ENCODE results near the gene LSAMP.

LSAMP gene

GRCh38 chr3:116020495-116020894 lies 424.8 kb downstream of the LSAMP start:
- H3K36me3 ChIP-seq (ENCODE audit: insufficient read depth, low read length), result no peaks in the 10 kb centered on the region
- no peaks in the 10 kb centered on the region for H3K27me3 ChIP-seq (ENCODE audit: control insufficient read depth, insufficient read depth, low read length)
- no peaks in the 10 kb centered on the region for H3K9me3 ChIP-seq (replicated peaks; ENCODE audit: low read length)
- H3K4me3 ChIP-seq (ENCODE audit: low read length), result no peak overlapping the region
- H3K4me1 ChIP-seq (ENCODE audit: control insufficient read depth, insufficient read depth, low read length), result no peaks in the 10 kb centered on the region
- no peak overlapping the region for H3K9ac ChIP-seq (ENCODE audit: low read depth, low read length)
- H3K4me2 ChIP-seq (ENCODE audit: low read length), result no peak overlapping the region

- H3K27me3 ChIP-seq (ENCODE audit: control insufficient read depth, insufficient read depth, low read length), result no peaks in the 10 kb centered on the region
- no peak overlapping the region for H3K4me2 ChIP-seq (ENCODE audit: low read length)
- no peaks in the 10 kb centered on the region for H3K36me3 ChIP-seq (ENCODE audit: insufficient read depth, low read length)
- H3K4me1 ChIP-seq (ENCODE audit: control insufficient read depth, insufficient read depth, low read length), result no peaks in the 10 kb centered on the region
- no peaks in the 10 kb centered on the region for H3K9me3 ChIP-seq (replicated peaks; ENCODE audit: low read length)
- no peak overlapping the region for H3K9ac ChIP-seq (ENCODE audit: low read depth, low read length)
- no peak overlapping the region for H3K4me3 ChIP-seq (ENCODE audit: low read length)
These were observed 426.0 kb downstream of the LSAMP start for GRCh38 chr3:116019254-116019763.

- H3K4me3 ChIP-seq (ENCODE audit: low read length), result no peak overlapping the region
- no peak overlapping the region for H3K4me2 ChIP-seq (ENCODE audit: low read length)
- no peaks in the 10 kb centered on the region for H3K27me3 ChIP-seq (ENCODE audit: control insufficient read depth, insufficient read depth, low read length)
These were observed 426.6 kb downstream of the LSAMP start for GRCh38 chr3:116018646-116019045.

GRCh38 chr3:116015931-116016330 lies 429.4 kb downstream of the LSAMP start:
- Histone ChIP-seq H3K4me3 (ENCODE audit: low read length) (no peak overlapping the region), H3K4me2 (ENCODE audit: low read length) (no peak overlapping the region), H3K4me1 (ENCODE audit: control insufficient read depth, insufficient read depth, low read length) (no peaks in the 10 kb centered on the region), H3K9me3 (replicated peaks; ENCODE audit: low read length) (no peaks in the 10 kb centered on the region), H3K36me3 (ENCODE audit: insufficient read depth, low read length) (no peaks in the 10 kb centered on the region), H3K27me3 (ENCODE audit: control insufficient read depth, insufficient read depth, low read length) (no peaks in the 10 kb centered on the region), H3K9ac (ENCODE audit: low read depth, low read length) (no peak overlapping the region)

More at GRCh38 chr3:116018646-116019045, 426.6 kb downstream of the LSAMP start:
- H3K4me1 ChIP-seq (ENCODE audit: control insufficient read depth, insufficient read depth, low read length), result no peaks in the 10 kb centered on the region
- H3K36me3 ChIP-seq (ENCODE audit: insufficient read depth, low read length), result no peaks in the 10 kb centered on the region
- no peaks in the 10 kb centered on the region for H3K9me3 ChIP-seq (replicated peaks; ENCODE audit: low read length)
- H3K9ac ChIP-seq (ENCODE audit: low read depth, low read length), result no peak overlapping the region

- Histone ChIP-seq H3K9me3 (replicated peaks; ENCODE audit: low read length) (no peaks in the 10 kb centered on the region), H3K36me3 (ENCODE audit: insufficient read depth, low read length) (no peaks in the 10 kb centered on the region), H3K4me3 (ENCODE audit: low read length) (no peak overlapping the region), H3K4me2 (ENCODE audit: low read length) (no peak overlapping the region), H3K9ac (ENCODE audit: low read depth, low read length) (no peak overlapping the region), H3K27me3 (ENCODE audit: control insufficient read depth, insufficient read depth, low read length) (no peaks in the 10 kb centered on the region), H3K4me1 (ENCODE audit: control insufficient read depth, insufficient read depth, low read length) (peaks cover 21% of the 10 kb centered on the region)
These were observed 438.3 kb downstream of the LSAMP start for GRCh38 chr3:116007000-116007399.

GRCh38 chr3:116005404-116005803 lies 439.9 kb downstream of the LSAMP start:
- Histone ChIP-seq H3K9ac (ENCODE audit: low read depth, low read length) (peak overlapping the region; percentile 47), H3K4me2 (ENCODE audit: low read length) (peak overlapping the region; percentile 37), H3K4me3 (ENCODE audit: low read length) (no peak overlapping the region), H3K9me3 (replicated peaks; ENCODE audit: low read length) (no peaks in the 10 kb centered on the region), H3K4me1 (ENCODE audit: control insufficient read depth, insufficient read depth, low read length) (peaks cover 34% of the 10 kb centered on the region), H3K36me3 (ENCODE audit: insufficient read depth, low read length) (no peaks in the 10 kb centered on the region), H3K27me3 (ENCODE audit: control insufficient read depth, insufficient read depth, low read length) (no peaks in the 10 kb centered on the region)

DNA sequence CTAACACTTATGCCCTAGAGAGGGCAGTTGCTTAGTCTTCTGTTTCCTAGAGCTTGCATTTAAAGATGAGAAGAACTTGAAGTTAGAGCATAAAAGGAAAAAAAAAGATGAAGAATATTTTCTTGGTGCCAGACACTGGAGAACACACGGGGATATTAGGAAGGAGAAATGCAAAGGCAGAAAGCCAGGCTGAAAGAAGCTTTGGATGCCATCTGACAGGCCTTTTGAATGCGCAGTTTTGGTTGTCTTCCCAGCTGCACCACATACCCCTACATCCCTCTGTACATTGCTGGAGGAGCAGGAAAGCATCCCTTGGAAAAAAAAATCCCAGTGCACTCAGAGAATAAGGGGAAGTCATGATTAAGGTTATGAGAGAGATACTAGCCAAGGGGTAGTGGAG lies 443.1 kb downstream of the LSAMP start:
- no peak overlapping the region for H3K4me2 ChIP-seq (ENCODE audit: low read length)
- H3K27me3 ChIP-seq (ENCODE audit: control insufficient read depth, insufficient read depth, low read length), result no peaks in the 10 kb centered on the region
- no peaks in the 10 kb centered on the region for H3K36me3 ChIP-seq (ENCODE audit: insufficient read depth, low read length)
- peaks cover 50% of the 10 kb centered on the region for H3K4me1 ChIP-seq (ENCODE audit: control insufficient read depth, insufficient read depth, low read length)
- H3K4me3 ChIP-seq (ENCODE audit: low read length), result no peak overlapping the region
- H3K9ac ChIP-seq (ENCODE audit: low read depth, low read length), result no peak overlapping the region
- H3K9me3 ChIP-seq (replicated peaks; ENCODE audit: low read length), result no peaks in the 10 kb centered on the region

DNA sequence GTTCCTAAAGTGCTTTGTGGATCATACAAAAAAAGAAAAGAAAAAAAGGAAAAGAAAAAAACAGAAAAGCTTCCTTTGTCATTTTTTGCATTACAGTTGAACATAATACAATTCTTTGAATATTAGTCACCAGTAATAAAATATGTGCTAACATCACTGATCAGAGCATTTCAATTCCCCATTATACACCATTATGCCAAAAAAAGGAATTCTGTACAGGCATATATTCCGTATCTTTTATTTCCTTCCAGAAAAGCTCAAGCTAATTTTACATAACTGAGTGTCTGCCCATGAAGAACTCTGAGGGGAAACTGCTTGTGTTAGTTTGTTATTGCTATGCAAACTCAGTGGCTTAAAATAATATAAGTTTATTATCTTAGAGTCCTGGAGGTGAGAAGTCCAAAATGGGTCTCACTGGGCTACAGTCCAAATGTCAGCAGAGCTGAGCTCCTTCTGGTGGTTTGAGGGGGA lies 444.1 kb downstream of the LSAMP start:
- no peaks in the 10 kb centered on the region for H3K27me3 ChIP-seq (ENCODE audit: control insufficient read depth, insufficient read depth, low read length)
- H3K4me1 ChIP-seq (ENCODE audit: control insufficient read depth, insufficient read depth, low read length), result peaks cover 50% of the 10 kb centered on the region
- H3K9me3 ChIP-seq (replicated peaks; ENCODE audit: low read length), result no peaks in the 10 kb centered on the region
- peak overlapping the region; percentile 65 for H3K9ac ChIP-seq (ENCODE audit: low read depth, low read length)
- H3K4me3 ChIP-seq (ENCODE audit: low read length), result no peak overlapping the region
- no peaks in the 10 kb centered on the region for H3K36me3 ChIP-seq (ENCODE audit: insufficient read depth, low read length)
- peak overlapping the region; percentile 60 for H3K4me2 ChIP-seq (ENCODE audit: low read length)

GRCh38 chr3:116000311-116000710 lies 445.0 kb downstream of the LSAMP start:
- Histone ChIP-seq H3K4me1 (ENCODE audit: control insufficient read depth, insufficient read depth, low read length) (peaks cover 43% of the 10 kb centered on the region), H3K27me3 (ENCODE audit: control insufficient read depth, insufficient read depth, low read length) (no peaks in the 10 kb centered on the region), H3K4me2 (ENCODE audit: low read length) (peak overlapping the region; percentile 60), H3K9me3 (replicated peaks; ENCODE audit: low read length) (no peaks in the 10 kb centered on the region), H3K36me3 (ENCODE audit: insufficient read depth, low read length) (no peaks in the 10 kb centered on the region), H3K9ac (ENCODE audit: low read depth, low read length) (peak overlapping the region; percentile 65), H3K4me3 (ENCODE audit: low read length) (peak overlapping the region; percentile 36)

DNA sequence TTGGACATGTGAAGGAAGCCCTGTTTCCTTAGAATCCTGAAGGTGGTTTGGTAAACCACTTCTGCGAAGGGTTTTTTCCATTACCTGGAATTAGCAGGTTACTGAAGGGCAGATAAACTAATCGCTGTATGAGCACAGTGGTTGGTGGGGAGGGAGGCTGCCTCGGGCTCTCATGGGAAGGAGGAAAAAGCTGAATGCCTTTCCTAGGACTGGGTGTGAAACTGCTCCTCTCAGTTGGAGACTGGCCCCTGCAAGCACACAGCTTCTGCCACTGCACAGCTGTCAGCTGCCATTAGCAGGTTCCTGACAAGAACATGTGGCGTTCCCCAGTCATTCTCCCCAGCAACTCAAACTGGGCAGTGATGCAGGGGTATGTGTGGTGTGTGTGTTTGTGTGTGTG lies 445.7 kb downstream of the LSAMP start:
- Histone ChIP-seq H3K9ac (ENCODE audit: low read depth, low read length) (peak overlapping the region; percentile 15), H3K4me1 (ENCODE audit: control insufficient read depth, insufficient read depth, low read length) (peaks cover 37% of the 10 kb centered on the region), H3K36me3 (ENCODE audit: insufficient read depth, low read length) (no peaks in the 10 kb centered on the region), H3K9me3 (replicated peaks; ENCODE audit: low read length) (no peaks in the 10 kb centered on the region), H3K4me2 (ENCODE audit: low read length) (peak overlapping the region; percentile 60), H3K4me3 (ENCODE audit: low read length) (peak overlapping the region; percentile 37), H3K27me3 (ENCODE audit: control insufficient read depth, insufficient read depth, low read length) (no peaks in the 10 kb centered on the region)

GRCh38 chr3:115999001-115999585 lies 446.2 kb downstream of the LSAMP start:
- H3K4me3 ChIP-seq (ENCODE audit: low read length), result no peak overlapping the region
- no peak overlapping the region for H3K4me2 ChIP-seq (ENCODE audit: low read length)
- H3K36me3 ChIP-seq (ENCODE audit: insufficient read depth, low read length), result no peaks in the 10 kb centered on the region
- H3K27me3 ChIP-seq (ENCODE audit: control insufficient read depth, insufficient read depth, low read length), result no peaks in the 10 kb centered on the region
- H3K4me1 ChIP-seq (ENCODE audit: control insufficient read depth, insufficient read depth, low read length), result peaks cover 37% of the 10 kb centered on the region
- H3K9ac ChIP-seq (ENCODE audit: low read depth, low read length), result peak overlapping the region; percentile 15
- H3K9me3 ChIP-seq (replicated peaks; ENCODE audit: low read length), result no peaks in the 10 kb centered on the region

DNA sequence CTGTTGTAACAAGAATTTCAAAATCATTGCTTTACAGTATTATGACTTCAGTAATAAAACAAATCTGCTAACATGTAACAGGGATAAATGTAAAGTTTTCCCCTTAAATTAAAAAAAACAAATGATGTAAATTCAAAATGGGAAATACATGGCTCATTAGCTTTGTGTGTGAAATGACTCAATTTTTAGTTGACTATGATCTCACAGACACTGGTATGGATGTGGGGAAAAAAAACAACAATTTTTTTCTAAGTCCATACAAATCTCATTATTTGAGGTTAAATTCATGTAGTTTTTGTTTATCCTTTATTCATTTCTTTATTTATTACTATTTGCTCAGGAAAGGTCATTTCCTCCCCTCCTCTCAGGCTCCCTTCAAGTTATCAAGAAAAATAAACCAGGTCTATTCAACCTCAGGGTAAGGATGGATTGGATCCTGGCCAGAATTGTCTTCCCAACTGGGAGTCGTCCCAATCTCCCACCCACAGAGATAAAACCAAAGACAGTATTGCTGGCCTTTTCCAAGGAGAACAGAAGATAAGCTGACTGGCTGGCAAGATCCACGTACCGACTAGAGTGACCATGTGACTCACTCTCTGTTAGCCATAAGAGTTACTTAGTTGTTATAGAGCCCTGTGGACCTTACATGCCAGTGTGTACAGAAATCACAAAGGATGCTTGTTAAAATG lies 448.7 kb downstream of the LSAMP start:
- H3K9ac ChIP-seq (ENCODE audit: low read depth, low read length), result no peak overlapping the region
- no peaks in the 10 kb centered on the region for H3K9me3 ChIP-seq (replicated peaks; ENCODE audit: low read length)
- H3K36me3 ChIP-seq (ENCODE audit: insufficient read depth, low read length), result no peaks in the 10 kb centered on the region
- no peaks in the 10 kb centered on the region for H3K27me3 ChIP-seq (ENCODE audit: control insufficient read depth, insufficient read depth, low read length)
- H3K4me3 ChIP-seq (ENCODE audit: low read length), result no peak overlapping the region
- H3K4me2 ChIP-seq (ENCODE audit: low read length), result no peak overlapping the region
- peaks cover 26% of the 10 kb centered on the region for H3K4me1 ChIP-seq (ENCODE audit: control insufficient read depth, insufficient read depth, low read length)
